OCI-LY1 (cell line): ENCODE data around the gene NLRC3.

Experiments used
- H2AFZ ChIP-seq: fragments of 200-600 bp; sonication (generic), shearing (Covaris generic); 2 replicates; pipeline ENCODE4 v1.6.0; 2014; ENCODE audit warnings: antibody characterized with exemption, mild to moderate bottlenecking, low read length
- H3F3A ChIP-seq: fragments of 200-600 bp; sonication (generic), shearing (Covaris generic); 2 replicates; pipeline ENCODE4 v1.6.0; 2014; ENCODE audit warnings: mild to moderate bottlenecking, antibody characterized with exemption, low read length, moderate library complexity; ENCODE audit not compliant: insufficient read depth
- H3K27ac ChIP-seq: fragments of 200-600 bp; sonication (generic); 2 replicates; pipeline ENCODE4 v1.5.1; 2014; ENCODE audit warnings: low read length, mixed run types, mild to moderate bottlenecking, low read depth; ENCODE audit not compliant: poor library complexity, severe bottlenecking
- H3K27me3 ChIP-seq: fragments of 200-600 bp; sonication (generic); 2 replicates; pipeline ENCODE4 v1.6.0; 2014; ENCODE audit warnings: antibody characterized with exemption, mild to moderate bottlenecking, low read length, moderate library complexity; ENCODE audit not compliant: insufficient read depth
- H3K36me3 ChIP-seq: fragments of 200-600 bp; sonication (generic); 2 replicates; pipeline ENCODE4 v1.6.1; 2014; ENCODE audit warnings: mild to moderate bottlenecking, antibody characterized with exemption, low read length, moderate library complexity, mixed read lengths; ENCODE audit not compliant: insufficient read depth
- H3K4me1 ChIP-seq: fragments of 200-600 bp; sonication (generic); 2 replicates; pipeline ENCODE4 v1.5.1; 2014; ENCODE audit warnings: mild to moderate bottlenecking, low read length, moderate library complexity; ENCODE audit not compliant: insufficient read depth, severe bottlenecking
- H3K4me2 ChIP-seq: fragments of 200-600 bp; sonication (generic), shearing (Covaris generic); 2 replicates; pipeline ENCODE4 v1.6.1; 2014; ENCODE audit warnings: low read length
- H3K4me3 ChIP-seq: fragments of 200-600 bp; sonication (generic); 2 replicates; pipeline ENCODE4 v1.5.1; 2014; ENCODE audit warnings: low read length, low read depth, mild to moderate bottlenecking, mixed read lengths; ENCODE audit not compliant: poor library complexity, severe bottlenecking
- H3K79me2 ChIP-seq: fragments of 200-600 bp; shearing (Covaris generic); 2 replicates; pipeline ENCODE4 v1.6.1; 2016; ENCODE audit warnings: mixed run types, low read length, mixed read lengths; ENCODE audit not compliant: insufficient read depth
- H3K9ac ChIP-seq: fragments of 200-600 bp; sonication (generic), shearing (Covaris generic); 2 replicates; pipeline ENCODE4 v1.6.1; 2014; ENCODE audit warnings: mild to moderate bottlenecking, low read length, mixed read lengths
- H3K9me2 ChIP-seq: fragments of 200-600 bp; sonication (generic), shearing (Covaris generic); 2 replicates; pipeline ENCODE4 v1.6.1; 2014; ENCODE audit warnings: low read depth, mild to moderate bottlenecking, low read length, mixed read lengths
- H3K9me3 ChIP-seq: fragments of 200-600 bp; shearing (Covaris generic); 2 replicates; pipeline ENCODE4 v1.6.1; 2014; ENCODE audit warnings: low read length, mixed read lengths
- H4K20me1 ChIP-seq: fragments of 200-600 bp; sonication (generic), shearing (Covaris generic); 2 replicates; pipeline ENCODE4 v1.6.0; 2016; ENCODE audit warnings: mild to moderate bottlenecking, low read length; ENCODE audit not compliant: insufficient read depth
- CTCF ChIP-seq: fragments of 200-600 bp; sonication (generic), shearing (Covaris generic); IDR thresholded peaks from 2 replicates; pipeline ENCODE4 v1.5.1; 2017; ENCODE audit warnings: mild to moderate bottlenecking, antibody characterized with exemption, low read length, moderate library complexity, mixed read lengths
- EZH2 ChIP-seq: fragments of 200-600 bp; sonication (generic), shearing (Covaris generic); IDR thresholded peaks from 2 replicates; pipeline ENCODE4 v1.8.0; 2017; ENCODE audit warnings: borderline replicate concordance, mixed run types, mild to moderate bottlenecking, antibody characterized with exemption, low read length, moderate library complexity, mixed read lengths

Gene NLRC3

DNA sequence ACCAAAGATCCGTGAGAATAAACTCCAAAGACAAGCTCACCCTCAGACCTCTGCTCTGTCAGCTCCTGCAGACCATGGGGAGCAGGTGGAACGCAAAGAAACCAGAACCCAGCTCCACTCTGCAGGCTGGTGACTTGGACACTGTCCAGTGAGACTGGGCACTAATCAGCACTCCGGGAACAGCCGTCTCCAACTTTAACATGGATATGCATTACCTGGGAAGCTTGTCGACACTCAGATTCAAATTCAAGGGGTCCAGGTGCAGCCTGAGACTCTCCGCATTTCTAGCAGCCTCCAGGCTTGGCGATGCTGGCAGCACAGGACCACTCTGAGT, 25.1 kb upstream of the NLRC3 start:
- Histone ChIP-seq H3K27ac (no peak overlapping the region), H3K4me1 (peaks cover 8% of the 10 kb centered on the region), H3K9ac (no peak overlapping the region), H3K4me3 (no peak overlapping the region), H3K4me2 (no peak overlapping the region), H3K27me3 (no peaks in the 10 kb centered on the region), H4K20me1 (no peaks in the 10 kb centered on the region), H3K36me3 (peaks cover 59% of the 10 kb centered on the region), H3F3A (no peaks in the 10 kb centered on the region), H2AFZ (no peak overlapping the region), H3K79me2 (no peaks in the 10 kb centered on the region), H3K9me3 (0 out of 2 replicates have a peak, but pooled peaks cover 3% of the 10 kb centered on the region), H3K9me2 (no peaks in the 10 kb centered on the region)
- TF ChIP-seq EZH2 (no peak), CTCF (no peak)

- Histone ChIP-seq H2AFZ (no peak overlapping the region), H3K4me1 (peaks cover 2% of the 10 kb centered on the region), H3K4me2 (no peak overlapping the region), H3K27ac (no peak overlapping the region), H3K4me3 (no peak overlapping the region), H4K20me1 (no peaks in the 10 kb centered on the region), H3K9ac (no peak overlapping the region), H3K27me3 (no peaks in the 10 kb centered on the region), H3F3A (no peaks in the 10 kb centered on the region), H3K79me2 (no peaks in the 10 kb centered on the region), H3K9me3 (0 out of 2 replicates have a peak, but pooled peaks cover 3% of the 10 kb centered on the region), H3K36me3 (peaks cover 59% of the 10 kb centered on the region), H3K9me2 (no peaks in the 10 kb centered on the region)
- TF ChIP-seq CTCF (no peak), EZH2 (no peak)
Observed at GRCh38 chr16:3601614-3602319, 24.6 kb upstream of the NLRC3 start.

- H3K4me2 ChIP-seq, result no peak overlapping the region
- no peaks in the 10 kb centered on the region for H3K9me2 ChIP-seq
- 0 out of 2 replicates have a peak, but pooled peaks cover 3% of the 10 kb centered on the region for H3K9me3 ChIP-seq
- H3K4me3 ChIP-seq, result no peak overlapping the region
- H3K9ac ChIP-seq, result no peak overlapping the region
- H3K36me3 ChIP-seq, result peaks cover 52% of the 10 kb centered on the region
- no peaks in the 10 kb centered on the region for H3K4me1 ChIP-seq
- no peak overlapping the region for H3K27ac ChIP-seq
- no peaks in the 10 kb centered on the region for H4K20me1 ChIP-seq
- H3K27me3 ChIP-seq, result no peaks in the 10 kb centered on the region
- H2AFZ ChIP-seq, result no peak overlapping the region
- H3K79me2 ChIP-seq, result no peaks in the 10 kb centered on the region
- TF ChIP-seq EZH2, result no peak
- no peak for TF ChIP-seq CTCF
- no peaks in the 10 kb centered on the region for H3F3A ChIP-seq
Observed at GRCh38 chr16:3599922-3600321, 22.7 kb upstream of the NLRC3 start.
